Gastroesophageal sphincter (tissue), 4 donors: Measurements from ENCODE around the gene SH3BP2. TPM values are rescaled to one million over a fixed set of nuclear protein-coding genes. Genes with fewer than 3 reads are reported as not detected.

ENCODE experiments used
- ATAC-seq: fragments of 150-250 bp; one replicate; pipeline ENCODE4 v1.9.1; 2016; ENCODE audit warnings: mild to moderate bottlenecking, moderate library complexity
- H3K27ac ChIP-seq, 4 donors: fragments of 200-600 bp; sonication (generic) in 3 of 4; 1 replicate in 3 of 4; 2 replicates in 1 of 4; pipeline ENCODE4 v1.5.1; 2016 to 2019
- H3K27me3 ChIP-seq: fragments of 200-600 bp; sonication (generic); one replicate; pipeline ENCODE4 v1.5.1; 2019
- H3K36me3 ChIP-seq, 2 donors: fragments of 200-600 bp; sonication (generic); one replicate each; pipeline ENCODE4 v1.5.1; 2019; ENCODE audit warnings: control low read depth in 1 of 2
- H3K4me1 ChIP-seq, 3 donors: fragments of 200-600 bp; sonication (generic); 1 replicate in 2 of 3; 2 replicates in 1 of 3; pipeline ENCODE4 v1.5.1; 2016 to 2019; ENCODE audit warnings: control low read depth in 2 of 3
- H3K4me3 ChIP-seq, 2 donors: fragments of 200-600 bp; sonication (generic); one replicate each; pipeline ENCODE4 v1.5.1; 2019; ENCODE audit warnings: mild to moderate bottlenecking in 1 of 2, moderate library complexity in 1 of 2
- H3K9me3 ChIP-seq, 3 donors: fragments of 200-600 bp; sonication (generic); one replicate each; pipeline ENCODE4 v1.5.1; 2017 to 2019; ENCODE audit warnings: control low read depth in 2 of 3
- EP300 ChIP-seq: sonication (generic); formaldehyde crosslinking; IDR thresholded peaks from one replicate; pipeline ENCODE4 v1.6.1; 2017; ENCODE audit warnings: antibody characterized with exemption, mild to moderate bottlenecking
- POLR2A ChIP-seq, 2 donors: fragments of 450-650 bp; IDR thresholded peaks; one replicate each; pipeline ENCODE4 v1.6.1; 2017; ENCODE audit warnings: antibody characterized with exemption in 2 of 2, mild to moderate bottlenecking in 2 of 2, moderate library complexity in 1 of 2
- POLR2AphosphoS5 ChIP-seq: sonication (generic); formaldehyde crosslinking; IDR thresholded peaks from one replicate; pipeline ENCODE4 v1.6.1; 2017; ENCODE audit warnings: antibody characterized with exemption
- WGBS, 2 donors: methylation state at CpG; one replicate each; pipeline ENCODE4 v1.1.5; 2018; ENCODE audit warnings: low coverage in 1 of 2; 5-methylcytosine and 5-hydroxymethylcytosine counted together
- total RNA-seq, 4 donors: library from RNA; depleted of rRNA; stranded (reverse); fragments of >200 nt; gene quantifications; one replicate each; pipeline ENCODE4 v1.1.0, GENCODE V29; 2016
- TF ChIP-seq, protein P1 (sequence below), 4 experiments: fragments of 200-600 bp in 2 of 4; fragments of 450-650 bp in 2 of 4; sonication (generic) in 1 of 4; IDR thresholded peaks; one replicate each; pipeline ENCODE4 v1.5.1; 2017 to 2019; ENCODE audit warnings: antibody characterized with exemption in 4 of 4, mild to moderate bottlenecking in 2 of 4, moderate library complexity in 2 of 4

Gene SH3BP2
- total RNA-seq, 4 donors from 2014 or later, result 26.8 to 36.4 (median 29.3) TPM

DNA sequence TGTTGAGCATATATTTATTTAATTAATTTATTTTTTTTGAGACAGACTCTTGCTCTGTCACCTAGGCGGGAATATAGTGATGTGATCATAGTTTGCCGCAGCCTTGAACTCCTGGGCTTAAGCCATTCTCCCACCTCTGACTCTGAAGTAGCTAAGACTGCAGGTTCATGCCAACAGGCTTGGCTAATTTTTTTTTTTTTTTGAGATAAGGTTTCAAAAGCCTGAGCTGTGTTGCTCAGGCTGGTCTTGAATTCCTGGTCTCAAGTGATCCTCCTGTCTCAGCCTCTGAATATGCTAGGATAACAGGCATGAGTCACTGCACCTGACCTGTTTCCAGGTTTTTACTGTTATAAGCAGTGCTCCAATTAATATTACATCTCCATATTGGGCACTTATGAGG, 55.6 kb downstream of the SH3BP2 start:
- WGBS, 2 donors, result 56 to 100% methylated on average over 2 of the region's 2 CpGs
- no peak for ATAC-seq
- TF ChIP-seq POLR2AphosphoS5 (no peak), EP300 (no peak), POLR2A (IDR thresholded peaks at IDR 0.05) (no peak)
- TF ChIP-seq, protein P1, sequence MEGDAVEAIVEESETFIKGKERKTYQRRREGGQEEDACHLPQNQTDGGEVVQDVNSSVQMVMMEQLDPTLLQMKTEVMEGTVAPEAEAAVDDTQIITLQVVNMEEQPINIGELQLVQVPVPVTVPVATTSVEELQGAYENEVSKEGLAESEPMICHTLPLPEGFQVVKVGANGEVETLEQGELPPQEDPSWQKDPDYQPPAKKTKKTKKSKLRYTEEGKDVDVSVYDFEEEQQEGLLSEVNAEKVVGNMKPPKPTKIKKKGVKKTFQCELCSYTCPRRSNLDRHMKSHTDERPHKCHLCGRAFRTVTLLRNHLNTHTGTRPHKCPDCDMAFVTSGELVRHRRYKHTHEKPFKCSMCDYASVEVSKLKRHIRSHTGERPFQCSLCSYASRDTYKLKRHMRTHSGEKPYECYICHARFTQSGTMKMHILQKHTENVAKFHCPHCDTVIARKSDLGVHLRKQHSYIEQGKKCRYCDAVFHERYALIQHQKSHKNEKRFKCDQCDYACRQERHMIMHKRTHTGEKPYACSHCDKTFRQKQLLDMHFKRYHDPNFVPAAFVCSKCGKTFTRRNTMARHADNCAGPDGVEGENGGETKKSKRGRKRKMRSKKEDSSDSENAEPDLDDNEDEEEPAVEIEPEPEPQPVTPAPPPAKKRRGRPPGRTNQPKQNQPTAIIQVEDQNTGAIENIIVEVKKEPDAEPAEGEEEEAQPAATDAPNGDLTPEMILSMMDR (IDR thresholded peaks at IDR 0.05), result no peak
- H3K36me3 ChIP-seq, result peaks cover 0 to 4% of the 10 kb centered on the region in 2 donors
- H3K9me3 ChIP-seq, result no peaks in the 10 kb centered on the region
- H3K4me3 ChIP-seq, result no peak overlapping the region
- peak overlapping the region in 2 of 4 donors; percentile 26 to 47 for H3K27ac ChIP-seq
- no peaks in the 10 kb centered on the region for H3K27me3 ChIP-seq
- peaks cover 3 to 86% (median 42%) of the 10 kb centered on the region in 3 donors for H3K4me1 ChIP-seq

DNA sequence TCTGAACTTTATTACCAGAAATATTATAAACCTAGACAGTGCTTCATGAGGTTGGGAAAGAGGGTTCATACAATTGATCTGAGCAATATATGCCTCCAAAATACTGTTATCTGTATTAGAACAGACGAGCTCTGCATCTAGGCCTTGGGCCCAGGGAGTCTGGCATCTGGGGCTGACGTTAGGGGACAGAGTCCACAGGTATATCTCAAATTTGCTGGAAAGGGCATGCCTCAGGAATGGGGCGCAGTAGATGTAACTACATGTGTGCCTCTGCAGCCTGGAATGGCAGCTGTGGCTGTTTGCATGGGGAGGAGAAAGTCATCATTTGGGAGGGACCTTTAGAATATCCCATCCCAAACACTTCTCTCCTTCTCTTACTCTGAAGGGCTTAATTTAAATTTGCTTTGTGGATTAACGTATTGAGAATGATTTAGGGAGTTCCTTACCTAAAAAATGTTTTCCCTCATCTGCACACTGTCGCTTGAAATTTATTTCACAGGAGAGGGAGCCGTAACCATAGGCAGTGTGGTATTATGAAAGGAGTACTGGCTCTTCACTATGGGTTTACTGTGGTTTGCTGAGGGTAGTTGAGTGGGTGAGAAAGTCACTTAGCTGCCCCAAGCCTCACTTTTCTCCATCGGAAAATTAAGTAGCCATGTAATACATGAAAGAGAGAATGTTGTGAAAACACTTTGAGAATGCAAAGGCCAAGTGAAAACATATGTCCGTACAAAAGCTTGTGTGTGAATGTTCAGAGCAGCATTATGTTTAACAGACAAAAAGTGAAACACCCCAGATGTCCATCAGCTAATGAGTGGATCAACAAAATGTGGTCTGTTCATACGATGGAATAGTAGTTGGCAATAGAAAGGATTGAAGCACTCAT, 56.6 kb downstream of the SH3BP2 start:
- no peak for ATAC-seq
- Histone ChIP-seq H3K27ac (peak overlapping the region in 3 of 4 donors; percentile 4 to 47 (median 32)), H3K36me3 (peaks cover 0 to 15% of the 10 kb centered on the region in 2 donors), H3K27me3 (no peaks in the 10 kb centered on the region), H3K9me3 (no peaks in the 10 kb centered on the region), H3K4me1 (peaks cover 3 to 97% (median 44%) of the 10 kb centered on the region in 3 donors), H3K4me3 (no peak overlapping the region)
- 40 to 47% methylated on average over 8 to 9 of the region's 9 CpGs for WGBS, 2 donors
- TF ChIP-seq EP300 (no peak), POLR2AphosphoS5 (no peak), POLR2A (IDR thresholded peaks at IDR 0.05) (no peak)
- TF ChIP-seq, protein P1 (IDR thresholded peaks at IDR 0.05), result no peak

DNA sequence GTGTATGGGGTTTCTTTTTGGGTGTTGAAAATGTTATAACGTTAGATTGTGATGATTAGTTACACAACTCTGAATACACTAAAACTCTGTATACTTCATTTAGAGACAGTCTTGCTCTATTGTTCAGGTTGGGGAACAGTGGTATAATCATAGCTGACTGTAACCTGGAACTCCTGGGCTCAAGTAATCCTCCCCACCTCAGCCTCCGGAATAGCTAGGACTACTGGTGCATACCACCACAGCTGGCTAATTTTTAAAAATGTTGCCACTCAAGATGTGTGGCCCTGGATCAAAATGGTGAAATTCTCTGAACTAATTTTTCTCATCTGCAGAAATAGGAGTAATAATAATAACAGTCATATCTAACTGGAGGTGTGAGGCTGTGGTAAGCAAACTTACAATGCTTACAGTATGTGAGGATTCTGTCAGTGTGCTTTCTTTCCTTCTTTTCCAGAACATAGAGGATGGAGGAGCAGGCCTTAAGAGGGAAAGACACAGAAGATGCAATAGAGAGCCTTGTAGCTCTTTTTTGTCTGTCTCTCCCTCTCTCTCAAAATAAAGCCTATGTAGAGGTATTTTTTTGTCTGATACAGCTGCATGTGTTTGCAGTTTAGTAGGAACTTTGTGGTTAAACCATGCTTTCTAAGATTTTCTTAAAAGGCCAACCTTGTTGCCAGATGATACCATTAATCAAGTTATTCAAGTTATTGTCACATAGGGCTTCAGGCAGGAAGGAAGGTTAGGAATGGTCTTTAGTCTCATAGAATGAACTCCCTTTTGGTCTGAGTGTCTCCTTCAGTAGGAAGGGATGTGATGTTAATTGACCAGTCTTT, 58.3 kb downstream of the SH3BP2 start:
- no peak for ATAC-seq
- peaks cover 3 to 98% (median 54%) of the 10 kb centered on the region in 3 donors for H3K4me1 ChIP-seq
- H3K36me3 ChIP-seq, result peaks cover 0 to 17% of the 10 kb centered on the region in 2 donors
- no peaks in the 10 kb centered on the region for H3K9me3 ChIP-seq
- H3K27ac ChIP-seq, result peak overlapping the region in 2 of 4 donors; percentile 25 to 35
- TF ChIP-seq, protein P1 (IDR thresholded peaks at IDR 0.05), result no peak
- TF ChIP-seq POLR2A (IDR thresholded peaks at IDR 0.05), result no peak
- no peak for TF ChIP-seq EP300
- no peak for TF ChIP-seq POLR2AphosphoS5
- 33 to 40% methylated on average over 1 to 2 of the region's 2 CpGs for WGBS, 2 donors
- H3K4me3 ChIP-seq, result no peak overlapping the region
- H3K27me3 ChIP-seq, result no peaks in the 10 kb centered on the region

DNA sequence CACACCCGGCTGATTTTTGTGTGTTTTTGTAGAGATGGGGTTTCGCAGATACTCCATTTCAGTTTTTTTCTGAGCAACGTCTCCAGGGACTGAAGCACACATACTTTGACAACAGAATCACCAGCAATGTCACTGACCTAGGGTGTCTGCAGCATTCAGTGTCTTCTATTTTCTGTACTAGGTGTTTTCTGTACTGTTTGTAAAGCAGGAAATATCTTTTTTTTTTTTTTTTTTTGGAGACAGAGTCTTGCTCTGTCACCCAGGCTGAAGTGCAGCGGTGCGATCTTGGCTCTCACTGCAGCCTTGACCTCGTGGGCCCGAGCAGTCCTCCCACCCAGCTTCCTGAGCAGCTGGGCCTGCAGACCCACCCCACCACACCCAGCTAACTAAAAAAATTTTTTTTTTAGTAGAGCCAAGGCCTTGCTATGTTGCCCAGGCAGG, 59.6 kb downstream of the SH3BP2 start:
- Histone ChIP-seq H3K27ac (peak overlapping the region in 2 of 4 donors; percentile 3 to 39), H3K27me3 (no peaks in the 10 kb centered on the region), H3K4me3 (no peak overlapping the region), H3K9me3 (no peaks in the 10 kb centered on the region), H3K4me1 (peaks cover 3 to 96% (median 54%) of the 10 kb centered on the region in 3 donors), H3K36me3 (peaks cover 0 to 17% of the 10 kb centered on the region in 2 donors)
- 27 to 41% methylated on average over 3 to 7 of the region's 7 CpGs for WGBS, 2 donors
- TF ChIP-seq POLR2A (IDR thresholded peaks at IDR 0.05), result no peak
- TF ChIP-seq EP300, result no peak
- TF ChIP-seq, protein P1 (IDR thresholded peaks at IDR 0.05), result no peak
- no peak for TF ChIP-seq POLR2AphosphoS5
- peak; percentile 68 for ATAC-seq
